Activated CD4-positive, alpha-beta T cell treated with anti-CD3 and anti-CD28 coated beads for 24 hours (primary cell): ENCODE measurements around the gene AOC1.

ENCODE experiments used
- DNase-seq, 2 donors: peaks; one replicate each; pipeline ENCODE4 v3.0.0-alpha.2; 2020; ENCODE audit warnings: low read depth in 2 of 2

Gene AOC1

DNA sequence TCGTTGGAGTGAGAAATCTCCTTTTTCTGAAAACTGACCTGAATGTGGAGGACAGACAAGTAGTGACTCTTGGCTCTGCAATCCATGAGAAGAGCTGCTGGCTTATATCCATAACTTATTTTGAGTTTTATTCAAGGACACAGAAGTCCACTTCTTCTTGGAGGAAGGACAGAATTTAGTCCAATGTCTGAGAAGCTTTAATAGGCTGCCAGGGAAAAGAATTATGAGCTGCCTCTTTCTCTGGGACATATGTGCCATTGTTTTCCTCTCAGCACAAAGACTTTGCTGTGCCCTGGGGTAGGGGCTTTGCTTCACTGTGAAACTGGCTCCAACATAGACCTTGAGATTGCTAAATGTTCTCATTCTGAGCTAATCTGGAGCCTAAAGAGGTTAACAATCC lies 20.5 kb upstream of the AOC1 start:
- DNase-seq, result no peak

DNA sequence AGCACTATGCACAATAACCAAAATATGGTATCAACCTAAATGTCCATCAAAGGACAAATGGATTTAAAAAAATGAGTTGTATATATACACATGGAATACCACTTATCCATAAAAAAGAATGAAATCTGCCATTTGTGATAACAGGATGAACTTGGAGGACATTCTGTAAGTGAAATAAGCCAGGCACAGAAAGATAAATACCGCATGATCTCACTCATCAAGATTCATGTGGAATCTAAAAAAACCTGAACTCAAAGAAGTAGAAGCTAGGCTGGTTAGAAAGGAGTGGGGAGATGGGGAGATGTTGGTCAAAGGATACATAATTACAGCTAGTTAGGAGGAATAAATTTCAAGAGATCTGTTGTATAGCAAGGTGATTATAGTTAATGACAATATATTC lies 17.3 kb upstream of the AOC1 start:
- no peak for DNase-seq

GRCh38 chr7:150835702-150836280 lies 16.5 kb upstream of the AOC1 start:
- no peak for DNase-seq

DNA sequence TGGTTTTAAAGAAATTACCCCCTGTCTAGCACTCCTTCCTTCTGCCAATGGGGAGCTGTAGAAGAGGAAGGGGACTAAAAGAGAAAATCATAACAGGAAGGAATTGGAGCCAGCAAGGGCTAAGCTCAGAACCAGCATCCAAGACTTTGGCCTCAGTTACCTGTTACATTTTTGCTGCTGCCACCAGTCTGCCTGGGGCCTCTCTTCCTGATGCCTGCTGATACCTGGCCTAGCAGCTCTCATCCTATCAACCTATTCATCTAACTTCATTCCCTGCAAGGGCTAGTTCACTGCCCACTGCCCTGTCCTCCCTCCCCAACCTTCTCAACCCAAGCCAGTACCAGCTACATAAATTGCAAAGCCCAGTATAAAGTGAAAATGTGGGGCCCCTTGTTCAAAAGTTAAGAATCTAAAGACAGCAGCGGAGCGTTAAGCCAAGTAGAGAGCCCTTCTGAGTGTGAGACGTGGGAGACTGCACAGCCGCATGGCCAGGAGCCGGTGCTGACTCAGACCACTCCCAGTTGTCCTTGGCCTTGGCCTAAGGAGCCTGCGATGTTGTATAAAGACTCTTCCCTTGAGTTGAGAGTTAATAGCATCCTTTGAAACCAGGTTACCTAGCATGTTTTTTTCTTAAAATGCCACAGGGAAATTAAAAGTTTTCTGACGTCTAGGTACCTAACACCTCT lies 13.2 kb upstream of the AOC1 start:
- no peak for DNase-seq

DNA sequence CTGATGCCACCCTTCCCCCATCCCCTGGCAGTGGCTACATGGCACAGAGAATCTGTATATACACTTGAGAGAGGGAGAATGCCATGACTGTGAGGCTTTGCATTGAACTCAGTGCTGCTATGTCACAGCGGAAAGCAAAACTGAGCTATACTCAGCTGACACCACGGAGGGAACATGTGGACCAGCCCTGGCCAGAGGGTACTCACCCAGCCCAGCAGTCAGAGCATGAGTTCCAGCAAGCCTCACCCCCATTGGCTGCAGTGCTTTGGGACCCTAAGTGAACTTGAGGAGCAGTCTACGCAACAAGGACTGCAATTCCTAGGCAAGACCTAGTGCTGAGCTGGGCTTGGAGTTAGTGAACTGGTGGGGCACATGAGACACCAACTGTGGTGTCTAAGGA lies 10.3 kb upstream of the AOC1 start:
- DNase-seq, result no peak

DNA sequence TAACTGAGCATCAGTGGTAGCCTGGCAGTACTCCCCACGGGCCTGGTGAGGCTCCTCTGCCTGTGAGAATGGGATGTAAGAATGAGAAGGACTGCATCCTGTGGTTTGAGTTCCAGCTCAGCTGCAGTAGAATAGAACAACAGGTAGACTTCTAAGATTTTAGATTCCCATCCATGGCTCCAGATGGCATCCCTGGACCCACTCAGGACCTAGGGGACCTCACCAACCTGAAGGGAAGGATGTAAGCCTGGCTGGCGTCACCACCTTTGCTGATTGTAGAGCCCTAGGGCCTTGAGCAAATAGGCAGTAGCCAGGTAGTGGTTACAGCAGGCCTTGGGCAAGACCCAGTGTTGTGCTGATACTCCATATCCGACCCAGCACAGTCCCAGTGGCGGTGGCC lies 9.6 kb upstream of the AOC1 start:
- DNase-seq, result no peak

- no peak for DNase-seq
Measured at GRCh38 chr7:150845421-150845861, 6.9 kb upstream of the AOC1 start.

DNA sequence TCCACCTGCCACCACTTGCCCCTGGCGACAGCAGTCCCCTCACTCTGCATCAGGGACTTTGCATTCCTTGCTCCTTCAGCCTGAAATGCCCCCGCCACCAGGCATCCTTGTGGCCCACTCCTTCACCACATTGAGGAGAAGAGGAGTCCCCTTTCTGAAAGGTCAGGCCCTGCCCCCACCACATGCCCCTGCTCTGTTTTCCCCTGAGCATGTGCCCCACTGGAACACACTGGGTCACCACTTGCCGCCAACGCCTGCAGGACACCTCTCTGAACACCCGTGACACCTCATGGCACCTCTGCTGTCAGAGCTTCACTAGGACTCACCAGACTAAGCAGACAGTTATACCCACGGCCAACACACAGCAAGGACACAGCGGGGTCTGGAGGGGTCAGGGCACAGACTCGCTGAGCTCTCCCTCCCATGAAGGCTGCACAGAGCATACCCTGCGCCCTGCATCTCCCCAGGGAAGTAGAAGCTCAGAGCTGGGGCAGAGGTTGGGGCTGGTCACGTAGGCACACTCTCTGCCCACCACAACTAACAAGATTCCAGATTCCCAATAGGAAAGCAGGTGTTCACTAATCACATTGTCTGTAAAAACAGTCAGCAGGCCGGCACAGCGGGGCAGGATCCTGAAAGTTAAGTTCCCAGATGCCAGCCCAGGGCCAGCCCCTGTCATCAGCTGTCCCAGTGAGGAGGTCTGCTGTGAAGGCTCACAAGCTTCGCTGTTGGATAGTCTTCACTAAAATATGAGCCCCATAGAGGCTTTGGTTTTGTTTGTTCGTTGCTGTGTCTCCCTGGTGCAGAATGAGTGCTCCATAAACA lies 5.8 kb upstream of the AOC1 start:
- DNase-seq, result no peak

GRCh38 chr7:150847536-150847935 lies 4.8 kb upstream of the AOC1 start:
- no peak for DNase-seq

DNA sequence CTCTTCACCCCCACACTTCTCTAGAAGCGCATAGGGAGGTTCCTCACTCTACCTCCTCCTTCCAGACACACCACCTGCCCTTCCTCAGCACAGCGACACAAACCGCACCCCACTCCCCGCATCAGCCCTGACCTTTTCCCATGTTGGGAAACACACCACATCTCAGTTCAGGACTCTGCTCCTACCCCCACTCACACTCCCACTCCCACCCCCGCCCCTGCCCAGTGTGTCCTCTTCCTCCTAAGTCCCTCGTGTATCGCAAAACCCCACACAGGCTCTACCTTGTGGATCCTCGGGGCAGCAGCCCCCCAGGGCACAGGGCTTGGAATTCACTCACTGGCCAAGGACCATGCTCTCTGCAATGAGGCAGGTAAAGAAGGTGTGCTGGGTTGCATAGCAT lies 4.2 kb upstream of the AOC1 start:
- DNase-seq, result no peak

DNA sequence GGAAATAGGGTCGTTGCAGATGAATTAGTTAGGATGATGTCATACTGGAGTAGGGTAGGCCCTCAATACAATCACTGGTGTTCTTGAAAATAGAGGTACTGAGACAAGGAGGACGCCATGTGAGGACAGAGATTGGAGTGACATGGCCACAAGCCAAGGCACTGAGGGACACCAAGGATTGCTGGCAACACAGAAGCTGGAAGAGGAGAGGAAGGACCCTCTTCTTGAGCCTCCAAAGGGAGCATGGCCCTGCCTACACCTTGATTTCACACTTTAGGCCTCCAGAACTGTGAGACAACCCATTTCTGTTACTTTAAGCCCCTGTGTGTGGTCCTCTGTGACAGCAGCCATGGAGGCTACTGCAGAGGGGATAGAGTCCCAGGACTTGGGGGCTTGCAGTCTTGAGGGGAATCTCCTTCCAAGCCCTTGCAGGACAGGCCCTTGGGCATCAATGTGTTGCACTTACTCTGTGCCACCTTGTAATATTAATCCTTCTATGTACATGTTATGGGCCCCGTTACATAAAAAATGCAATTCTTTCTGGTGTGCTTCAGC lies 3.7 kb upstream of the AOC1 start:
- no peak for DNase-seq

DNA sequence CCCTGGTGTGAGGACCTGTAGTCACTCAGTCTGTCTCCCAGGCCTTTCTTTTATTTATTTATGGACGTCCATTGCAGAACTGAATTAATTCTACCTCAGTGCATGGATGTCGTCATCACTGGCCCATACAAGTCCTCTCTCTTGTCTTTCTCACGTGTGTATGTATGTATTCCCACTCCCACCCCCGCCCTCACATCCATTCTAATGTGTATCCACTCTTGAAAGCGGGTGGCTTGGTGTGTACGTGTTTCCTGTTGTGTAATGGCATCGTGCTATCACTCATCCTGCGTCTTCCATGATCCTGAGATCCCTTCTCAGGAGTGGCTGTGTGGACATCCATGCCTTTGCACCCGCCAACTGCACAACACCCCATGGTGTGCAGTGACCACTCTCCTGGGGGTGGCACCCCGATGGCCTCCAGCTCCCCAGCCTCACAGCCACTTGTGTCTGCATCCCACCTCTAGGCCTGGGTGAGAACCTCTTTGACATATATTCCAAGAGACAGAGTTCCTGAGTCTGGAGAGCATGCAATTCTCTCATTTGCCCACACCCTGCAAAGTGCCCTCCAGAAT lies 3.0 kb upstream of the AOC1 start:
- no peak for DNase-seq

DNA sequence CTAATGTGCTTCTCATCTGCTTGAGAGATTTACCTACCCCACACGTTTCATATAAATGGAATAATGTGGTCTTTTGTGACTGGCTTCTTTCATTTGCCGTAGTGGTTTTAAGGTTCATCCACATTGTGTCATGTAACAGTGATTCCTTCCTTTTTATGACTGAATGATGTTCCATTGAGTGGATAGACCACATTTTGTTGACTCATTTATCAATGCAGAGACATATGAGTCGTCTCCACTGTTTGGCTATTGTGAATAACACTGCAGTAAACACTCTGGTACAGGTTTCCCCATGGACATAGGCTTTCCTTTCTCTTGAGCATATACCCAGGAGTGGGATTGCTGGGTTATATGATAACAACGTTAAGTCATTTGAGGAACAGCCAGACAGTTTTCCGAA lies 2.0 kb upstream of the AOC1 start:
- no peak for DNase-seq

DNA sequence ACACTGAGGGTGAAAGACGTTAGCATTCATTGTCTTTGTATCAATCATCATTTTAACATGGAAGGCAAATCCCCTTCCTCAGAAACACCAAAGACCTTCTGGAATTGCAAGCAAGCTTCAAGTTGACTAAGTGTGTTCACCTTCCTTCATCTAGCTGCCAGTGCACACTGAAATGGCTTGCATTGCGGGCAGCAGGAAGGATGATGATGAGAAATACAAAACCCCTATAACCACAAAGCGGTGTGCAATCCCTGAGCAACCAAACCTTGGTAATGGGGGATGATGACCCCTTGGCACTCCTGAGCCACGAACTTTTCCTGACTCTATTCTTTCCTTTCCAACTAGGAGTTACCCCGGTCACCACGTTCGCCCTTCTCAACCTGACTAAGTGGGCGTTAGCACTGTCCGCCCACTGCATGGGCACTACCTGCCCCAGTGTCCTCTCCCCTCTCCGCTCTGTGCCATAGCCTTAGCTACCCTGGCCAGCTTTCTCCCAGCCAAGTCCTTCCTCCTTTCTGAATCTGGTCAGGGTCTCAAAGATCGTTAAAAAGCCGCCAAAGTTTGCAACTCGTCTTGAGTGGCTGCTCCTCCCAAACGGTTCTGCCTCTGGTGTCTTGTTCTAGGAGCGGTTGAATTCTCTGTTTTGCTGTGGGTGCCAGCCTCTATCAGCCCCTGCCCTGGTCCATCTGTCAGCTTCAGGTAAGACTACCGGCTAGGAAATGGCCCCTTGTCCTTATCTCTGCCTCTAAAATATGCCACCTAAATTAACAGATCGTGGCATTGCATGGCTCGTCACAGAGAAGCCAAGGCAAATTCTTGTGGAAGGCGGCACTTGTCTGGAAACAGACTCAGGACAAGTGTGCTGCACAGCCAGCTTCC lies 586 bp upstream of the AOC1 start:
- DNase-seq, result no peak

GRCh38 chr7:150854066-150855000 lies 2.0 kb downstream of the AOC1 start:
- no peak for DNase-seq

DNA sequence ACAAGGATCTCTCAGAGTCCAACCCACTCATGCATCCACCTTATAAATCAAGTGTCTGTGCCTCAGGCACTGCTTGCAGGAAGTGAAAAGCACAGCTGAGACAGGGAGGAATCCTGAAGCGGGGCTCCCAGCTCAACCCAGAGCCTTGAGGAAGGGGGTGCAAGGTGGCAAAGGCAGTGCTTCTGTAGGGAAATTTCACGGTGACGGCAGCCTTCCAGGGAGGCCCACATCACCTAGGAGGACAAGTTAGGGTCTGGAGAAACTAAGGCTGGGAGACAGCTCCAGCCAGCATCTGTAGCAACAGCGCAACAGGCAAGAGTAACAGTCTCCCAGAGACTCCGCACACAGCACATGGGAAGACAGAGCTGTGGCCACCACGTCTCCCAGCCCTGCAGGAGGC lies 2.7 kb downstream of the AOC1 start:
- no peak for DNase-seq

DNA sequence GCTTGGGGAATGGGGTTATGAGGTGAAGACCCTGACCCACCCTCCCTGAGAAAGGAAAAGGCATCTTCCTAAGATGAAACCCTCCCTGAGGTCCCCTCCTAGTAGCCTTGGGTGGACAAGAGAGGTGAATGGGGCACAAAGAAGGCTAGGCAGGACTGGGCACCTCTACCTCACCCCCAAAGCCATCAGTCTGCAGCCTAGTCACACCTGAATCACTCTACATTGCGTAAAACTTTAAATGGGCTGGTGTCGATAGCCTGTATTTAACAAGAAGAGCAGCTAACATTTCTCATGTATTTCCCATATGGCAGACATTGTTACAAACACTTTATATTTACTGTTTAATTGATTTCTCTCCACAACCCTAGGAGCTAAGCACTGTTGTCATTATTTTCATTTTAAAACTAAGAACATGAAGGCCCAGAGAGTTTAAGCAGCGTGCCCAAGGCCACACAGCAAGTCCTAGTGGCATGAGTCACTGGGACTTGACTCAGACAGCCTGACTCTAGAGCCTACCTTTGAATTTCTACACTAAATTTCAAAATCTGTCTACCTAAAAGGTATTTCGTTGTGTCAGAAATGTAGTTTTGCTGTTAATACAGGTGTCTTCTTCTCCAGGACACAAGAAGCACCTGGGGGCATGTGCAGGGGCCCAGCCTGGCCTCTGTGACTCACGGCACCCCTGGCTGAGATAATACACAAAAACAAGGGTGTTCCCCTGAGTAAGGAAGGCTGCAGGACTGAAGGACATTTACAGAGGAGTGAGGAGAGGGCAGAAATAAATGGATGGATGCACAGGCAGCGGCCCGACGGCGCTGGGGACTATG lies 3.4 kb downstream of the AOC1 start:
- DNase-seq, result no peak

DNA sequence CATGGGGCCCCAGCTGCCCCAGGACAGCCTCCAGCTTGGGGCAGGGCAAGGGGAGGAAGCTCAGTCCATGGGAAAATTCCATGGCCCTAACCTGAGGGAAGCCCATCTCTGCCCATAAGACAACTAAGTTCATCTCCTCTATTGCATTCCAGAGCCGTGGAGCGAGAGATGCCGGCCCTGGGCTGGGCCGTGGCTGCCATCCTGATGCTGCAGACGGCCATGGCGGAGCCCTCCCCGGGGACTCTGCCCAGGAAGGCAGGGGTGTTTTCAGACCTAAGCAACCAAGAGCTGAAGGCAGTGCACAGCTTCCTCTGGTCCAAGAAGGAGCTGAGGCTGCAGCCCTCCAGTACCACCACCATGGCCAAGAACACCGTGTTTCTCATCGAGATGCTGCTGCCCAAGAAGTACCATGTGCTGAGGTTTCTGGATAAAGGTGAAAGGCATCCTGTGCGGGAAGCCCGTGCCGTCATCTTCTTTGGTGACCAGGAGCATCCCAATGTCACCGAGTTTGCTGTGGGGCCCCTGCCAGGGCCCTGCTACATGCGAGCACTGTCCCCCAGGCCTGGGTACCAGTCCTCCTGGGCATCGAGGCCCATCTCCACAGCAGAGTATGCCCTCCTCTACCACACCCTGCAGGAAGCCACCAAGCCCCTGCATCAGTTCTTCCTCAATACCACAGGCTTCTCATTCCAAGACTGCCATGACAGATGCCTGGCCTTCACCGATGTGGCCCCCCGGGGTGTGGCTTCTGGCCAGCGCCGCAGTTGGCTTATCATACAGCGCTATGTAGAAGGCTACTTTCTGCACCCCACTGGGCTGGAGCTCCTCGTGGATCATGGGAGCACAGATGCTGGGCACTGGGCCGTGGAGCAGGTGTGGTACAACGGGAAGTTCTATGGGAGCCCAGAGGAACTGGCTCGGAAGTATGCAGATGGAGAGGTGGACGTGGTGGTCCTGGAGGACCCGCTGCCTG lies 4.3 kb downstream of the AOC1 start:
- DNase-seq, result no peak
